Measurements from ENCODE around the gene CFAP74.

CFAP74 gene

DNA sequence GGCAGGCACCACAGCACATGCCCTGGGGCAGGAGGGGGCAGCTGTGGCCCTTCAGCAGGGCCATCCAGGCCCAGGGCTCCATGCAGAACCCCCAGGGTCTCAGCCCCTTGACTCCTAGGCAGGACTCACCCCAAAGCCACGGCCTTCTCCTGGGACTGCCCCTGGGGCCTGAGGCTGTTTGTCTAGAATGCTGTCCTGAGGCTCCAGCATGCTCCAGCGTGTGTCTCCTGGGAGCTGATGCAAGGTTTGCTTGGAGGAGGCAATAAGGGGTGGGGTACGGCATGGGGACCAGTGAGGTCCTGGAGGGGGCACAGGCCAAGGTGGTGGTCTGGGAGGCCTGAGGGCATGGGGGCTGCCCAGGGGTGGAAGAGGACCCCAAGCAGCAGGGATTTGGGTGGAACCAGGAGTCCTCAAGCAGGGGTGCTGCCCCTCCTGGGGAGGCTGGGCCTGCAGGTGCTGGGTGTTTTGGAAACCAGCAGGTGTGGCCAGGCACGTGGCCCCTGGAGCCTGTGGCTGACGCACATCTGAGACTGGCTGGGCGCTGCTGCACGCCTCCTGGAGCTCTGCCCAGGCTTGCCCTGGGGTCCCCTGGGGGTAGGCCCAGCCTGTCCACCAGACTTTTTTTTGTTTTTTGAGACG is 96.4 kb downstream of the CFAP74 start:
- peak; percentile 10 for DNase-seq
- Histone ChIP-seq H3K27ac (peak overlapping the region; percentile 57), H3K36me3 (no peaks in the 10 kb centered on the region)

DNA sequence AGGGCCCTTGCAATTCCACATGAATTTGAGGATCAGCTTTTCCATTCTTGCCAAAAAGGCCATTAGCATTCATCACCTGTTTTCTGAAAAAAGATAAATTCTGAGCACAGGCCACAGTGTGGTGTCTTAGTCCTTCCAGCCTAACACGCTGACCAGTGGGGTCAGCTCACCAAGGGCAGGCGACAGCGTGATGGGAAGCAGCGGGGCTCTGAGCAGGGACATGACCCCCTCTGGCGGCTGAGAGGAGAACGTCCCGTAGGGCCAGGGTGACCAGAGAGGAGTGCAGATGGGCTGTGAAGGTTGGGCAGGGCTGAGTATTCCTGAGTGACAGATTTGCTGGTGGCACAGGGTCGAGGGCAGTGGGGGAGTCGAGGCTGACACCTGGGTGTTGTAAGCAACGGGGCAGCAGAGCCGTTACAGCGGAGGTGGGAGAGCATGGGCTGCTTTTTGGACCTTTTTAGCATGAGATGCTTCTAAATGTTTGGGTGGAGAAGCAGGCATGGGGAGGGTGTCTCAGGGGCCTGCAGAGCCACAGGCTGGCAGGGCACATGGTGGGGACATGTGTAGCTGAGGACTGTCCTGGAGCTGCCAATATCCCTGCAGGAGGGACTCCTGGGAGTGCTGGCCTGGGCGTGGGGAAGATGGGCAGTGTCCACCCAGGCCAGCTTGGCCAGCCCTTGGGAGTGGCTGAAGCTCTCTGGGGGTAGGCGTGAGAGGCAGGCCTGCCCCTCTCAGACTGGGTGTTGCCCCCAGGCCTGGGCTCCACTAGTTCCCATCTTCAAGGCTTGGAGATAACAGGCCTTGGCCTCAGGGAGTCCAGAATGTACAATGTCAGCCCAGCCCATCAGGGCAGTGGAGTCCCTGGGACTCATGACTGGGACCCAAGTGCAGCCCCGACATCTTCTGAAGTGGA is 97.1 kb downstream of the CFAP74 start:
- peak; percentile 88 for DNase-seq
- Histone ChIP-seq H3K9me3 (ENCODE audit: severe bottlenecking) (peaks cover 4% of the 10 kb centered on the region), H3K27me3 (ENCODE audit: insufficient read depth, low read depth, severe bottlenecking) (no peaks in the 10 kb centered on the region), H3K4me3 (ENCODE audit: low read depth, low read length) (no peak overlapping the region), H3K36me3 (no peaks in the 10 kb centered on the region), H3K27ac (no peak overlapping the region; the same call in 1 of the 2 replicates)
- TF ChIP-seq, protein P1, sequence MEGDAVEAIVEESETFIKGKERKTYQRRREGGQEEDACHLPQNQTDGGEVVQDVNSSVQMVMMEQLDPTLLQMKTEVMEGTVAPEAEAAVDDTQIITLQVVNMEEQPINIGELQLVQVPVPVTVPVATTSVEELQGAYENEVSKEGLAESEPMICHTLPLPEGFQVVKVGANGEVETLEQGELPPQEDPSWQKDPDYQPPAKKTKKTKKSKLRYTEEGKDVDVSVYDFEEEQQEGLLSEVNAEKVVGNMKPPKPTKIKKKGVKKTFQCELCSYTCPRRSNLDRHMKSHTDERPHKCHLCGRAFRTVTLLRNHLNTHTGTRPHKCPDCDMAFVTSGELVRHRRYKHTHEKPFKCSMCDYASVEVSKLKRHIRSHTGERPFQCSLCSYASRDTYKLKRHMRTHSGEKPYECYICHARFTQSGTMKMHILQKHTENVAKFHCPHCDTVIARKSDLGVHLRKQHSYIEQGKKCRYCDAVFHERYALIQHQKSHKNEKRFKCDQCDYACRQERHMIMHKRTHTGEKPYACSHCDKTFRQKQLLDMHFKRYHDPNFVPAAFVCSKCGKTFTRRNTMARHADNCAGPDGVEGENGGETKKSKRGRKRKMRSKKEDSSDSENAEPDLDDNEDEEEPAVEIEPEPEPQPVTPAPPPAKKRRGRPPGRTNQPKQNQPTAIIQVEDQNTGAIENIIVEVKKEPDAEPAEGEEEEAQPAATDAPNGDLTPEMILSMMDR (IDR thresholded peaks at IDR 0.05; ENCODE audit: low read depth, low read length) = peak; percentile 97

More for the DNA sequence above, 96.4 kb downstream of the CFAP74 start:
- TF ChIP-seq, protein P1 (IDR thresholded peaks at IDR 0.05; ENCODE audit: low read depth, low read length) = no peak
- Histone ChIP-seq H3K4me3 (ENCODE audit: low read depth, low read length) (no peak overlapping the region), H3K27me3 (ENCODE audit: insufficient read depth, low read depth, severe bottlenecking) (no peaks in the 10 kb centered on the region), H3K9me3 (ENCODE audit: severe bottlenecking) (peaks cover 4% of the 10 kb centered on the region)

DNA sequence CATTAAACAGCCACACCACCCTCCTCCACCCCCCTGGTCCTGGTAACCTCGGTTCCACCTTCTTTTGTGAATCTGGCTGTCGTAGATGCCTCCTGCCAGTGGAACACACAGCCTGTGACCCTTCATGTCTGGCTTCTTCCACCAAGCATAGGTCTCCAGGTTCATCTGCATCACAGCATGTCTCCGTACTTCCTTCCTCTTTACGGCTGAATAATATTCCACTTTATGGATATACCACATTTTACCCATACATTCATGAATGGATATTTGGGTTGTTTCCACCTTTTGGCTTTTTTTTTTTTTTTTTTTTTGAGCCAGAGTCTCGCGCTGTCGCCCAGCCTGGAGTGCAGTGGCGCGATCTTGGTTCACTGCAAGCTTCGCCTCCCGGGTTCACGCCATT is 100.4 kb downstream of the CFAP74 start:
- no peak for DNase-seq
- H3K27ac ChIP-seq = no peak overlapping the region
- TF ChIP-seq, protein P1 (IDR thresholded peaks at IDR 0.05; ENCODE audit: low read depth, low read length) = no peak
- peaks cover 4% of the 10 kb centered on the region for H3K9me3 ChIP-seq (ENCODE audit: severe bottlenecking)
- H3K4me3 ChIP-seq (ENCODE audit: low read depth, low read length) = no peak overlapping the region
- no peaks in the 10 kb centered on the region for H3K27me3 ChIP-seq (ENCODE audit: insufficient read depth, low read depth, severe bottlenecking)
- no peaks in the 10 kb centered on the region for H3K36me3 ChIP-seq

DNA sequence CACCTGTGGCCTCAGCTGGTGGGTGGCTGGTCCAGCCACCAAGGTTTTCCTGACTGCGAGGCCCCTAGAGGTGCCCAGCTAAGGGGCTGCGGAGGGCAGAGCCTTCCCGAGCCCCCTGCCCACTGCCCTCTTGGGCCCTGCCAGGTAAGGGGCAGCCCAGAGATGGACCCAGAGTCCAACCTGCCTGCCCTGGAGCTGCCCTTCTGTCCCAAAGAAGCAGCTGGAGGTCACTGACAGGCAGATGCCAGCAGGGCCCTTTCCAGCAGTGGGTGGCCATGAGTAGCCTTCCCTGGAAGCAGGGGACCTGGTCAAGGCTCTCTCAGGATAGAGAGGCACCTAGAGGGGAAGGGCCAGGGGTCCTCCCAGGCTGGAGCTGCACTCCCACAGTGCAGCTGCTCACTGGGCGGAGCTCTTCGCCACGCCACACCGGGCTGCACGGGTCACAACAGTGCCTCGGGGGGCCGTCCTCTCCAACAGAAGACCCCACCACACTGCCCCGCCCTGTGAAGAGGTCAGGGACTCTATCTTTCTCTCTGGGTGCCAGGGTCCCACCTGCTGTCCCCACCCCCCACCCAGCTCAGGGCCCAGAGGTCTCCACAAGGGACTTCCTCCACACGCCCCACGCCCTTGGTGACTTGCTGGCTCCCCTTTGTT is 101.8 kb downstream of the CFAP74 start:
- TF ChIP-seq, protein P1 (IDR thresholded peaks at IDR 0.05; ENCODE audit: low read depth, low read length) = no peak
- H3K4me3 ChIP-seq (ENCODE audit: low read depth, low read length) = no peak overlapping the region
- H3K27ac ChIP-seq = no peak overlapping the region
- H3K27me3 ChIP-seq (ENCODE audit: insufficient read depth, low read depth, severe bottlenecking) = no peaks in the 10 kb centered on the region
- H3K9me3 ChIP-seq (ENCODE audit: severe bottlenecking) = peaks cover 4% of the 10 kb centered on the region
- no peaks in the 10 kb centered on the region for H3K36me3 ChIP-seq
- DNase-seq = peak; percentile 7

DNA sequence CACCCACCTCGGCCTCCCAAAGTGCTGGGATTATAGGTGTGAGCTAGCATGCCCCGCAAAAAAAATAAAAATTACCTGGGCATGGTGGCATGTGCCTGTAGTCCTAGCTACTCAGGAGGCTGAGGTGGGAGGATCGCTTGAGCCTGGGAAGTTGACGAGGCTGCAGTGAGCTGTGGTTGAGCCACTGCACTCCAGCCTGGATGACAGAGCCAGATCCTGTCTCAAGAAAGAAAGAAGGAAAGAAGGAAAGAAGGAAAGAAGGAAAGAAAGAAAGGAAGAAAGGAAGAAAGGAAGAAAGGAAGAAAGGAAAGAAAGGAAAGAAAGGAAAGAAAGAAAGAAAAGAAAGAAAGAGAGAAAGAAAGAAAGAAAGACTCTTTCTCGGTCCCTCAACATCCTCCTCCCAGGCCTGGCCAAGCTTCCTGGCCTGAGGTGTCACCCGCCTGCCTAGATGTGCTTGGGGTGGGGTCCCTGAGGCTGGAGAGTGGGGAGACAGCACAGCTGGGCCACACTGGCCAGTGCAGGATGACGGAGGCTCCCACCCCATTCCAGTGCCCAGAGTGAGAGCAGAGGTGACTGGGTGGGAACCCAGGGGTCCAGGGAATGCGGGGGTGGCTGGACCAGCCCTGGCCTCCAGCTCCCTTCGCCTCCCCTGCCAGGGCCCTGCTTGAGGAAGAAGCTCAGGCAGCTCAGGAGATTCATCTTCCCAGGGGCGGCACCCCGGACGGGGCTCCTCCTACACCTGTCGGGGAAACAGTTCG is 102.5 kb downstream of the CFAP74 start:
- Histone ChIP-seq H3K9me3 (ENCODE audit: severe bottlenecking) (peaks cover 4% of the 10 kb centered on the region), H3K27ac (no peak overlapping the region), H3K27me3 (ENCODE audit: insufficient read depth, low read depth, severe bottlenecking) (no peaks in the 10 kb centered on the region), H3K4me3 (ENCODE audit: low read depth, low read length) (no peak overlapping the region), H3K36me3 (no peaks in the 10 kb centered on the region)
- TF ChIP-seq, protein P1 (IDR thresholded peaks at IDR 0.05; ENCODE audit: low read depth, low read length) = no peak
- DNase-seq = peak; percentile 5
